ENCODE measurements around the gene F7.

Gene F7

GRCh38 chr13:113138792-113139551 is 33.4 kb downstream of the F7 start:
- peak; percentile 39 for DNase-seq (ENCODE audit: low spot score)

GRCh38 chr13:113139577-113139976 is 34.0 kb downstream of the F7 start:
- no peak for DNase-seq (ENCODE audit: low spot score)

- no peak for DNase-seq (ENCODE audit: low spot score)
Observed at GRCh38 chr13:113140677-113141600, 35.3 kb downstream of the F7 start.

GRCh38 chr13:113141601-113141970 is 36.0 kb downstream of the F7 start:
- DNase-seq (ENCODE audit: low spot score) = no peak

GRCh38 chr13:113142876-113143275 is 37.3 kb downstream of the F7 start:
- no peak for DNase-seq (ENCODE audit: low spot score)

- DNase-seq (ENCODE audit: low spot score) = no peak
Observed at GRCh38 chr13:113143466-113144254, 38.1 kb downstream of the F7 start.

- DNase-seq (ENCODE audit: low spot score) = no peak
Observed at GRCh38 chr13:113144255-113144629, 38.7 kb downstream of the F7 start.

- DNase-seq (ENCODE audit: low spot score) = no peak
Observed at GRCh38 chr13:113145496-113145895, 39.9 kb downstream of the F7 start.

- DNase-seq (ENCODE audit: low spot score) = no peak
Observed at GRCh38 chr13:113145911-113146598, 40.5 kb downstream of the F7 start.

- DNase-seq (ENCODE audit: low spot score) = no peak
Observed at GRCh38 chr13:113146750-113147149, 41.2 kb downstream of the F7 start.

- peak; percentile 40 for DNase-seq (ENCODE audit: low spot score)
Observed at GRCh38 chr13:113147206-113147605, 41.6 kb downstream of the F7 start.

- DNase-seq (ENCODE audit: low spot score) = no peak
Observed at GRCh38 chr13:113148407-113148806, 42.8 kb downstream of the F7 start.

- DNase-seq (ENCODE audit: low spot score) = no peak
Observed at GRCh38 chr13:113148940-113149503, 43.4 kb downstream of the F7 start.

- no peak for DNase-seq (ENCODE audit: low spot score)
Observed at GRCh38 chr13:113149711-113150549, 44.3 kb downstream of the F7 start.

GRCh38 chr13:113150550-113151365 is 45.2 kb downstream of the F7 start:
- DNase-seq (ENCODE audit: low spot score) = no peak

GRCh38 chr13:113151745-113152690 is 46.4 kb downstream of the F7 start:
- no peak for DNase-seq (ENCODE audit: low spot score)

- DNase-seq (ENCODE audit: low spot score) = no peak
Observed at GRCh38 chr13:113152691-113152983, 47.0 kb downstream of the F7 start.

- DNase-seq (ENCODE audit: low spot score) = no peak
Observed at GRCh38 chr13:113152984-113153809, 47.6 kb downstream of the F7 start.

Data from cerebellar cortex (tissue), 1 donor.